ENCODE results near the gene CDK5. TPM values are rescaled to one million over a fixed set of nuclear protein-coding genes. Genes with fewer than 3 reads are reported as not detected.
"Not testable (repeated sequence)": the region's sequence is repeated elsewhere in the genome, so short reads cannot be mapped to it uniquely, and the experiment has no call there.

The CDK5 gene
- total and polyA plus RNA-seq, 4 donors = 6.8 to 17.3 (median 9.2) TPM

GRCh38 chr7:151012031-151012692 is 45.5 kb downstream of the CDK5 start:
- peaks cover 0 to 8% (median 1%) of the 10 kb centered on the region in 3 donors for H3K27me3 ChIP-seq (ENCODE audit: control insufficient read depth in 3 of 3, insufficient read depth in 3 of 3, low read length in 2 of 3)
- no peak for TF ChIP-seq CTCF (IDR thresholded peaks at IDR 0.05; ENCODE audit: control extremely low read depth, extremely low read depth)
- no peak overlapping the region for H3K9ac ChIP-seq (ENCODE audit: insufficient read depth in 1 of 2, low read length in 2 of 2)
- H3K36me3 ChIP-seq (ENCODE audit: control insufficient read depth in 4 of 4, insufficient read depth in 4 of 4, low read length in 4 of 4) = peaks cover 0 to 4% (median 0%) of the 10 kb centered on the region in 4 donors
- WGBS, 2 donors = 76 to 80% methylated on average over 6 of the region's 6 CpGs
- H3K4me1 ChIP-seq (ENCODE audit: control insufficient read depth in 5 of 5, insufficient read depth in 5 of 5, low read length in 5 of 5) = peaks cover 0 to 36% (median 22%) of the 10 kb centered on the region in 5 donors
- H3K4me3 ChIP-seq = no peak overlapping the region
- no peaks in the 10 kb centered on the region for H3K9me3 ChIP-seq (ENCODE audit: control insufficient read depth in 4 of 4, insufficient read depth in 3 of 4, low read length in 3 of 4)
- DNase-seq = no peak
- no peak for ATAC-seq (ENCODE audit: insufficient read depth, low FRiP score)
- H3K27ac ChIP-seq (ENCODE audit: low read depth in 1 of 2, low read length in 1 of 2) = no peak overlapping the region

GRCh38 chr7:151011616-151012015 is 46.1 kb downstream of the CDK5 start:
- ATAC-seq (ENCODE audit: insufficient read depth, low FRiP score); H3K4me3 ChIP-seq; H3K36me3 ChIP-seq (ENCODE audit: control insufficient read depth in 4 of 4, insufficient read depth in 4 of 4, low read length in 4 of 4); H3K9me3 ChIP-seq (ENCODE audit: control insufficient read depth in 4 of 4, insufficient read depth in 3 of 4, low read length in 3 of 4); H3K27ac ChIP-seq (ENCODE audit: low read depth in 1 of 2, low read length in 1 of 2); DNase-seq; H3K9ac ChIP-seq (ENCODE audit: insufficient read depth in 1 of 2, low read length in 2 of 2); H3K27me3 ChIP-seq (ENCODE audit: control insufficient read depth in 3 of 3, insufficient read depth in 3 of 3, low read length in 2 of 3): not testable (repeated sequence)
- WGBS, 2 donors = 84 to 85% methylated on average over 12 of the region's 12 CpGs
- peaks cover 0 to 36% (median 27%) of the 10 kb centered on the region in 5 donors for H3K4me1 ChIP-seq (ENCODE audit: control insufficient read depth in 5 of 5, insufficient read depth in 5 of 5, low read length in 5 of 5)

- 55 to 73% methylated on average over 1 of the region's 1 CpG for WGBS, 2 donors
- DNase-seq (no peak), ATAC-seq (ENCODE audit: insufficient read depth, low FRiP score) (no peak)
- no peaks in the 10 kb centered on the region for H3K9me3 ChIP-seq (ENCODE audit: control insufficient read depth in 4 of 4, insufficient read depth in 3 of 4, low read length in 3 of 4)
- H3K4me3 ChIP-seq = no peak overlapping the region
- no peaks in the 10 kb centered on the region for H3K27me3 ChIP-seq (ENCODE audit: control insufficient read depth in 3 of 3, insufficient read depth in 3 of 3, low read length in 2 of 3)
- H3K9ac ChIP-seq (ENCODE audit: insufficient read depth in 1 of 2, low read length in 2 of 2) = peak overlapping the region in 1 of 2 donors; percentile 24
- H3K4me1 ChIP-seq (ENCODE audit: control insufficient read depth in 5 of 5, insufficient read depth in 5 of 5, low read length in 5 of 5) = peaks cover 0 to 36% (median 27%) of the 10 kb centered on the region in 5 donors
- no peak for TF ChIP-seq CTCF (IDR thresholded peaks at IDR 0.05; ENCODE audit: control extremely low read depth, extremely low read depth)
- H3K36me3 ChIP-seq (ENCODE audit: control insufficient read depth in 4 of 4, insufficient read depth in 4 of 4, low read length in 4 of 4) = peaks cover 0 to 7% (median 0%) of the 10 kb centered on the region in 4 donors
- H3K27ac ChIP-seq (ENCODE audit: low read depth in 1 of 2, low read length in 1 of 2) = no peak overlapping the region
Measured at GRCh38 chr7:151011097-151011409, 46.6 kb downstream of the CDK5 start.

GRCh38 chr7:151010307-151011096 is 47.2 kb downstream of the CDK5 start:
- H3K4me1 ChIP-seq (ENCODE audit: control insufficient read depth in 5 of 5, insufficient read depth in 5 of 5, low read length in 5 of 5) = peaks cover 0 to 36% (median 27%) of the 10 kb centered on the region in 5 donors
- TF ChIP-seq CTCF (IDR thresholded peaks at IDR 0.05; ENCODE audit: control extremely low read depth, extremely low read depth) = no peak
- peak overlapping the region; percentile 13 for H3K4me3 ChIP-seq
- DNase-seq (peak; percentile 55 to 85 (median 83)), ATAC-seq (ENCODE audit: insufficient read depth, low FRiP score) (no peak)
- H3K9me3 ChIP-seq (ENCODE audit: control insufficient read depth in 4 of 4, insufficient read depth in 3 of 4, low read length in 3 of 4) = no peaks in the 10 kb centered on the region
- H3K27ac ChIP-seq (ENCODE audit: low read depth in 1 of 2, low read length in 1 of 2) = peak overlapping the region in 1 of 2 donors; percentile 44
- H3K27me3 ChIP-seq (ENCODE audit: control insufficient read depth in 3 of 3, insufficient read depth in 3 of 3, low read length in 2 of 3) = no peaks in the 10 kb centered on the region
- peak overlapping the region in 1 of 2 donors; percentile 24 for H3K9ac ChIP-seq (ENCODE audit: insufficient read depth in 1 of 2, low read length in 2 of 2)
- peaks cover 0 to 7% (median 0%) of the 10 kb centered on the region in 4 donors for H3K36me3 ChIP-seq (ENCODE audit: control insufficient read depth in 4 of 4, insufficient read depth in 4 of 4, low read length in 4 of 4)
- WGBS, 2 donors = 20 to 24% methylated on average over 17 to 18 of the region's 18 CpGs

All from lung (tissue), 12 donors.